ENCODE measurements around the gene GNB1L.

DNA sequence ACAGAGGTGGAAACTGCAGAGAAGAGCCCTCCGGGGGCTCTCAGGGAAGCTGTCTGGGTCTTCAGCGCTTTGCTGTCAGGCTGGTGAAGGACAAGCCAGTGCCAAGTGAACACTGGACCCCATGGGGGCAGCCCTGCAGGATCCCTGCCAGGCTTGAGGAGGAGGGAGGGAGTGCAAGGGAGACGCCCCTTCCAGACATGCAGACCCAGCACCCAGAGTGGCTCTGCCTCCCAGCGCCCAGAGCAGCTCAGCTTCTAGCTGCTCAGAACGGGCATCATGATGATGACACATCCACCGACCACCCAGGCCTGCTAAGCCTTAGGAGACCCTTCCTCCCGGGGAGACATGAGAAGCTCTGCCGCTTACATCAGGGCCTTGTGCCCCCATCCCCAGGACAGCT lies 54.4 kb downstream of the GNB1L start:
- TF ChIP-seq, protein P1, sequence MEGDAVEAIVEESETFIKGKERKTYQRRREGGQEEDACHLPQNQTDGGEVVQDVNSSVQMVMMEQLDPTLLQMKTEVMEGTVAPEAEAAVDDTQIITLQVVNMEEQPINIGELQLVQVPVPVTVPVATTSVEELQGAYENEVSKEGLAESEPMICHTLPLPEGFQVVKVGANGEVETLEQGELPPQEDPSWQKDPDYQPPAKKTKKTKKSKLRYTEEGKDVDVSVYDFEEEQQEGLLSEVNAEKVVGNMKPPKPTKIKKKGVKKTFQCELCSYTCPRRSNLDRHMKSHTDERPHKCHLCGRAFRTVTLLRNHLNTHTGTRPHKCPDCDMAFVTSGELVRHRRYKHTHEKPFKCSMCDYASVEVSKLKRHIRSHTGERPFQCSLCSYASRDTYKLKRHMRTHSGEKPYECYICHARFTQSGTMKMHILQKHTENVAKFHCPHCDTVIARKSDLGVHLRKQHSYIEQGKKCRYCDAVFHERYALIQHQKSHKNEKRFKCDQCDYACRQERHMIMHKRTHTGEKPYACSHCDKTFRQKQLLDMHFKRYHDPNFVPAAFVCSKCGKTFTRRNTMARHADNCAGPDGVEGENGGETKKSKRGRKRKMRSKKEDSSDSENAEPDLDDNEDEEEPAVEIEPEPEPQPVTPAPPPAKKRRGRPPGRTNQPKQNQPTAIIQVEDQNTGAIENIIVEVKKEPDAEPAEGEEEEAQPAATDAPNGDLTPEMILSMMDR (conservative IDR thresholded peaks at IDR 0.05; ENCODE audit: low read depth, low read length), result no peak
- no peak for TF ChIP-seq EZH2 (IDR thresholded peaks at IDR 0.05; ENCODE audit: borderline replicate concordance, low read depth, low read length, poor library complexity, severe bottlenecking)

All from A673 (cell line).